ENCODE data around the gene C17orf113. TPM values are rescaled to one million over a fixed set of nuclear protein-coding genes. Genes with fewer than 3 reads are reported as not detected.

C17orf113 gene
- total RNA-seq, 4 donors from 2014 or later: 1.2 to 2.9 (median 2.1) TPM

GRCh38 chr17:42072323-42073187 is 22.2 kb upstream of the C17orf113 start:
- Histone ChIP-seq H3K36me3 (no peaks in the 10 kb centered on the region), H3K27me3 (peaks cover 0 to 37% of the 10 kb centered on the region in 2 donors), H3K4me3 (peak overlapping the region in 2 of 4 donors; percentile 13 to 43), H3K27ac (no peak overlapping the region), H3K9me3 (no peaks in the 10 kb centered on the region), H3K4me1 (peaks cover 0 to 13% (median 5%) of the 10 kb centered on the region in 4 donors)
- DNase-seq (ENCODE audit: low spot score in 2 of 2): no peak
- 10 to 13% methylated on average over 28 to 44 of the region's 67 CpGs for WGBS, 2 donors
- no peak for TF ChIP-seq POLR2A (IDR thresholded peaks at IDR 0.05)
- TF ChIP-seq CTCF (IDR thresholded peaks at IDR 0.05): peak in 1 of 5 experiments; percentile 20
- TF ChIP-seq EP300 (IDR thresholded peaks at IDR 0.05): no peak

GRCh38 chr17:42071810-42072209 is 21.4 kb upstream of the C17orf113 start:
- TF ChIP-seq EP300 (IDR thresholded peaks at IDR 0.05) (no peak), POLR2A (IDR thresholded peaks at IDR 0.05) (no peak), CTCF (IDR thresholded peaks at IDR 0.05) (no peak)
- Histone ChIP-seq H3K4me3 (peak overlapping the region in 1 of 4 donors; percentile 43), H3K36me3 (no peaks in the 10 kb centered on the region), H3K27me3 (peaks cover 0 to 37% of the 10 kb centered on the region in 2 donors), H3K27ac (no peak overlapping the region), H3K4me1 (peaks cover 0 to 13% (median 5%) of the 10 kb centered on the region in 4 donors), H3K9me3 (no peaks in the 10 kb centered on the region)
- WGBS, 2 donors: 15 to 23% methylated on average over 3 of the region's 3 CpGs
- DNase-seq (ENCODE audit: low spot score in 2 of 2): no peak

- Histone ChIP-seq H3K9me3 (no peaks in the 10 kb centered on the region), H3K36me3 (no peaks in the 10 kb centered on the region), H3K4me3 (no peak overlapping the region), H3K27me3 (peaks cover 0 to 36% of the 10 kb centered on the region in 2 donors), H3K27ac (no peak overlapping the region), H3K4me1 (peaks cover 0 to 13% (median 5%) of the 10 kb centered on the region in 4 donors)
- 80 to 89% methylated on average over 3 of the region's 3 CpGs for WGBS, 2 donors
- no peak for DNase-seq (ENCODE audit: low spot score in 2 of 2)
- no peak for TF ChIP-seq EP300 (IDR thresholded peaks at IDR 0.05)
- no peak for TF ChIP-seq CTCF (IDR thresholded peaks at IDR 0.05)
- no peak for TF ChIP-seq POLR2A (IDR thresholded peaks at IDR 0.05)
Measured at GRCh38 chr17:42068979-42069378, 18.6 kb upstream of the C17orf113 start.

- 36 to 52% methylated on average over 10 to 12 of the region's 12 CpGs for WGBS, 2 donors
- TF ChIP-seq POLR2A (IDR thresholded peaks at IDR 0.05) (no peak), EP300 (IDR thresholded peaks at IDR 0.05) (no peak), CTCF (IDR thresholded peaks at IDR 0.05) (peak; percentile 86 to 95 (median 92))
- no peak overlapping the region for H3K27ac ChIP-seq
- peaks cover 0 to 23% of the 10 kb centered on the region in 2 donors for H3K27me3 ChIP-seq
- no peaks in the 10 kb centered on the region for H3K36me3 ChIP-seq
- no peak overlapping the region for H3K4me3 ChIP-seq
- DNase-seq (ENCODE audit: low spot score in 2 of 2): peak; percentile 66 to 77
- H3K4me1 ChIP-seq: peaks cover 0 to 10% (median 3%) of the 10 kb centered on the region in 4 donors
- H3K9me3 ChIP-seq: no peaks in the 10 kb centered on the region
Measured at GRCh38 chr17:42067371-42068091, 17.1 kb upstream of the C17orf113 start.

GRCh38 chr17:42065201-42065600 is 14.8 kb upstream of the C17orf113 start:
- TF ChIP-seq CTCF (IDR thresholded peaks at IDR 0.05): no peak
- no peak for TF ChIP-seq EP300 (IDR thresholded peaks at IDR 0.05)
- TF ChIP-seq POLR2A (IDR thresholded peaks at IDR 0.05): no peak
- Histone ChIP-seq H3K4me3 (no peak overlapping the region), H3K27ac (no peak overlapping the region), H3K9me3 (no peaks in the 10 kb centered on the region), H3K36me3 (no peaks in the 10 kb centered on the region), H3K27me3 (no peaks in the 10 kb centered on the region), H3K4me1 (no peaks in the 10 kb centered on the region)
- 63 to 72% methylated on average over 2 of the region's 2 CpGs for WGBS, 2 donors
- DNase-seq (ENCODE audit: low spot score in 2 of 2): no peak
